IPS-20b (cell line): Measurements from ENCODE around the gene AGA.

Source experiments
- H3K27ac ChIP-seq: one replicate; pipeline ENCODE4 v1.5.1; 2013; ENCODE audit warnings: low read length
- H3K27me3 ChIP-seq: 2 replicates; pipeline ENCODE4 v1.6.1; 2013; ENCODE audit warnings: mild to moderate bottlenecking, low read length, inconsistent platforms; ENCODE audit not compliant: insufficient read depth
- H3K36me3 ChIP-seq: 2 replicates; pipeline ENCODE4 v1.6.1; 2013; ENCODE audit warnings: low read depth, mild to moderate bottlenecking, inconsistent platforms, low read length, moderate library complexity; ENCODE audit not compliant: insufficient read depth
- H3K4me1 ChIP-seq: 2 replicates; pipeline ENCODE4 v1.6.1; 2013; ENCODE audit warnings: mild to moderate bottlenecking, control low read depth, inconsistent platforms, low read length, moderate library complexity; ENCODE audit not compliant: insufficient read depth
- H3K4me3 ChIP-seq: 2 replicates; pipeline ENCODE4 v1.5.1; 2013; ENCODE audit warnings: mild to moderate bottlenecking, low read length, inconsistent platforms
- H3K9ac ChIP-seq: 2 replicates; pipeline ENCODE4 v1.6.1; 2013; ENCODE audit warnings: low read depth, mild to moderate bottlenecking, inconsistent platforms, low read length, moderate library complexity
- H3K9me3 ChIP-seq: 2 replicates; pipeline ENCODE4 v1.6.1; 2013; ENCODE audit warnings: mild to moderate bottlenecking, low read depth, low read length, inconsistent platforms; ENCODE audit not compliant: insufficient read depth

Gene AGA

DNA sequence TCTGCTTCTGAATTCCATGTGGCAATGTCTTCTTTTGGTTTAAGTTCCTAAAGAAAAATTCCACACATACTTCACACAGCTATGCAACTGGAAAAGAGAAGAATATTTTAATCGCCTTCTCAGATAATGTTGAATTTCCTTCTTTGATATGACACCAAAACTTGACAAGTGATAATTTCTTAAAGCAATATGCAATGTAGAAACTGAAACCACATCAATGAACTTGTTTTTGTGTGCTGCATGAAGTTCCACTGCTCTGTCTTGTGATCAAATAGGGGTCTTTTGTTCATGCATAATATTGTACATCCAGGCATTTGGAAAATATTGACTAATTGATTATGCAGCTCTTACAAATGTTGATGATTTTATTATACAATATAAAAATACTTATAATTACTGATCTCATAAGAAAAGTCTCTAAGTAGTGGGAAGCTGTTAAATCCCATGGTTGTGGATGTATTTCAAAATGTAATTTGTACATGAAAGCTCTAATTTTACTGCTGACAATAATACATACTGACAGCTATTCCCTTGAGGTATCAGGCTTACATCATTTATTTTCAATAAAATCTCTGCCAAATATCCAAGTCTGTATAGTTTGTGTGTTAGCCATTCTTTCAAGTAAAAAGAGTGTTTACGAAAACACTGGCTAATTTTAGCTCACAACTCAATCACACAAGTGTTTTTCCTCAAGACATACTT, 56.5 kb downstream of the AGA start:
- peaks cover 4% of the 10 kb centered on the region; the same call in 1 of the 2 replicates for H3K9me3 ChIP-seq
- H3K27ac ChIP-seq: no peak overlapping the region
- H3K27me3 ChIP-seq: no peaks in the 10 kb centered on the region
- H3K4me3 ChIP-seq: no peak overlapping the region
- H3K4me1 ChIP-seq: no peaks in the 10 kb centered on the region
- no peak overlapping the region for H3K9ac ChIP-seq
- H3K36me3 ChIP-seq: no peaks in the 10 kb centered on the region

- Histone ChIP-seq H3K36me3 (no peaks in the 10 kb centered on the region), H3K4me1 (no peaks in the 10 kb centered on the region), H3K4me3 (no peak overlapping the region), H3K27ac (no peak overlapping the region), H3K9ac (no peak overlapping the region), H3K27me3 (no peaks in the 10 kb centered on the region), H3K9me3 (peaks cover 4% of the 10 kb centered on the region; the same call in 1 of the 2 replicates)
Measured at GRCh38 chr4:177384856-177385397, 57.3 kb downstream of the AGA start.

DNA sequence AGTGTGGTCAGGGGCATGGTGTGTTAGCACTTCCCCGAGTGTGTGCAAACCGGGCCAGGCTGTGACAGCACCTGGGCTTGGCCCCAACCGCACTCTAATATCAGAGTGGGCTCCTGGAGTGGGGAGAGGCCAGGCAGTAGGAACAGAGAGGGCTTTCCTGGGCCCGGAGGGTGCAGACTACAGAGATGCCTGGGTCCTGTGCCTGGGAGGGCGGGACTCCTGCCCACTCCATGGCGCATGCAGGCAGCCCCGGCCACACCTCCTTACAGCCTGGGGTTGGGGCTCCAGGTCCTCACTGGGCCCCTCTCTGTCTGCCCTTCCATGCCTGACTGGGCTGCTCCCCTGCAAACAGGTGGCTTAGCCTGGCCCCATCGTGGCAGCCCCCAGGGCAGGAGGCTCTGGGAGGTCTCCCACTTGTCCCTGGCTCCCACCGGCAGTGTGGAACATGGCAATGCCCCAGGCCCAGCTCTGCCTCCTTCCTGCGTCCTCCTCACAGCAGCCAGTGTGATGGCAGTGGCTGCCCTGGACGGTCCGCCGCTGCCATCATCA, 60.4 kb downstream of the AGA start:
- no peaks in the 10 kb centered on the region for H3K27me3 ChIP-seq
- H3K4me3 ChIP-seq: no peak overlapping the region

More for the DNA sequence above, 60.4 kb downstream of the AGA start:
- Histone ChIP-seq H3K36me3 (no peaks in the 10 kb centered on the region), H3K9me3 (peaks cover 4% of the 10 kb centered on the region; the same call in 1 of the 2 replicates), H3K27ac (no peak overlapping the region), H3K4me1 (no peaks in the 10 kb centered on the region), H3K9ac (no peak overlapping the region)
